ENCODE data around the gene HOXA10.

- TF ChIP-seq EZH2 (IDR thresholded peaks at IDR 0.05) (no peak), POLR2AphosphoS5 (IDR thresholded peaks at IDR 0.05; ENCODE audit: borderline replicate concordance, low read depth, low read length) (no peak), FOXP2 (optimal IDR thresholded peaks at IDR 0.05; ENCODE audit: control extremely low read depth, extremely low read length, insufficient read depth) (no peak)
Measured at GRCh38 chr7:27124902-27125689, 49.0 kb downstream of the HOXA10 start.

Measured in SK-N-MC (cell line).